DMS53 treated with DMSO at 0.1 percent for 48 hours (cell line): Measurements from ENCODE around the gene ABLIM2.

ENCODE experiments used
- DNase-seq: peaks from one replicate; lab custom pipeline; 2025; ENCODE audit not compliant: unreplicated experiment; lab: John Stamatoyannopoulos, UW

ABLIM2 gene

DNA sequence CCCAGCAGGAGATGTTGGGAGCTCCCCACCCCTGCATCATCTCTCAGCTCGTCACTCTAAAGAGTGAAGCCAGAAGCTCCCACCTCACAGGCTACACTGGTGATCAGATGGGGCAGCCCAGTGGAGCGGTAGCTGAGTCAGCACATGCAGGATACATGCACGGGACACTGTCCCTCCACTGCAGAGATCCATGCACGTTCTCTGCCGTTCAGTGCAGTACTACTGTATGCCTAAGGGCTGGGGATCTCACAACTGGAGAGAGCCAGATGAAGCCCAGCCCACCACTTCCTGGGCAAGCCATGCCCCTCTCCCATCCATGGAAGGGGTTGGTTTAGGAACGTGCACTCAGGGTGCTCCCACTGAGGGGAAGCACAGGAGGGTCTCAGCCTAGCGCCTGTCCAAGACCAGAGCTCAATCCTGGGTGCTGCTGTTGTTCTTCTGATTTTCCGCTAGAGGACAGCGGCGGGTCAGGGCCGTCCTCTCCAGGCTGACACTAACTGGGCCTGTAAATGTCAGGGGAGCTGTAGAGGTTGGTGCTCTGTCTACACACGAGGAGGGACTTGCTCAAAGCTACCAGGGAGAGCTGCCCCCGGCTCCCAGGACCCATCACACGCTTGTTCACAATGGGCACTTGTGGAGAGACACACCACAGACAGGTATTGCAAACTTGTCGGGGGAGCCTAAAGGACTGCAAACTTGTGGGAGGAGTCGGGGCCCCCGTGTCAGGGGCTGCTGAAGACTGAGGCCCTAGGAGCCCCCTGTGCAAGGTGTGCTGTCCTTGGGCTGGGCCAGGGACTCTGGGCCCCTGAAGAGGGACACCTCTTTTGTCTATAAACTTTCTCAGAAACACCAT, 18.2 kb upstream of the ABLIM2 start:
- peak; percentile 68 for DNase-seq

GRCh38 chr4:8175686-8176085, 17.1 kb upstream of the ABLIM2 start:
- DNase-seq = no peak

- DNase-seq = no peak
Measured at GRCh38 chr4:8174970-8175369, 16.4 kb upstream of the ABLIM2 start.

DNA sequence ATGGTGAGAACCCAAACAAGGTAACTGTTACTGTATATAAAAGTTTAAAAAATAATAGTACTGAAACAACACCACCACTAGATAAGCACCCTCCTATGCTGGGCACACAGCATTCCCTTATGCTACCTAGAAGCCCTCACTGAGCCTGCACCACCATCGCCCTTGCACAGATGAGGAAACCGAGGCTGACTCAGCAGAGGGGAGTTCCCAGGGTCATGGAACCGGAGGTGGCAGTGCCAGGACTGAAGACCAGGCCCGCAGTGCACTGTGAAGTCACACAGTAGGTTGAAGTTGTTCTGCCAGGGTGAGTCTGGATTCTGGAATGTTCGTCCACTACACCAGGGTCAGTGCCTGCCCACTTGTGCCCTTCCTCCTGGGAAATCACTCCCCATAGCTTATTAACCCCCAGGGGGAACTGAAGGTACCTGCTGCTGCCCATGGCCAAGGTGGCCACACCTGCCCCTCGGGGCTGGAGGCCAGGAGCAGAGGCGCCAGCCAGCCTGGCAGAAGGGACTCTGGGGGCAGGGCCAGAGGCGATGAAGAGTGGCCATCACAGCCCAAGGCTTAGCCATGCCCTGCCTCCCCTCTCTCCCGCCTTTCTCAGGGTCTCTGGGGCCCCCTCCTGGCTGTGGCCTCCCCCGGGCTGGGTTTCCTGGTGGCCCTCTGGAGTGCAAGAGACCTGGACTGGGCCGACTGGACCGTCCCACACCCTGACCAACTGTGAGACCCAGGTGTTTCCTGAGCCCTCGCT, 15.1 kb upstream of the ABLIM2 start:
- no peak for DNase-seq

DNA sequence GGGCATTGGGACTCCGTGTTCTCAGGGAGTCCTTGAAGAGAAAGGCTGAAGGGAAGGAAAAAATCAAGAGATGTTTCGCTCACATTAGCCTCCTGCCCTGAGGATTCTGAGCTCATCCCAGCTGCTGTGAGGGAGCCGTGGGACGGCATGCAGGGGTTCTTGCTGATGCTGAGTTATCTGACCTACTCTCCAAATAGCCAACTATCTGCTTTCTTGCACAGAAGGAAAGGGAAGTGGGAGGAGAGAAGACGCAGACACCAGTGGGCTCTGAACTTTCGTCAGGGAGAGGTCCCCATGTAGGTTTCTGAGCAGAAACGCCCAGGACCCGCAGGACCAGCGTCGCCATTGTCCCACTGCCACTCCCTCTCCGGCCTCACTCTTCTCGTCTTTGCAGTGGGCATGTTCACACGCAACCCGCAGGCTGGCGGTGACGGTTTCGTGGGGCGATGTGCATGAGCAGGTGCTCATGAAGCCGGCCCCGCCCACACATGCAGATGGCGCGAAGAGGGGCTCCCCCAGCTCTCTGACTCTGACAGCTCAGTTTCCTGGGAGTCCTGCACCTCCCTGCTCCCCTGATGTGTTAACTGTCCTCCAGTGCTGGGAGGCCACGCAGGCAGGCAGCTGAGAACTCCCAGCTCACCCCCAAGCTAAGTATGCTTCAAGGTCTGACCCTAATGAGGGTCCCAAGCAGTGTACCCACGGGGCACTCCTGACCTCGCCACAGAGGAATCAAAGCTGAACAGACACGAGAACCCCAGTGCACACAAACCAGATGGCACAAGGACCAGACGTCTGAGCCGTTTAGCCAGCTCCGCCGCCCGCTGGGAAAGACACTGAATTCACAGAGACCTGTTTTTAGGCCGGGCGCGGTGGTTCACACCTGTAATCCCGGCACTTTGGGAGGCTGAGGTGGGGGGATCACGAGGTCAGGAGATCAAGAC, 13.6 kb upstream of the ABLIM2 start:
- DNase-seq = no peak

DNA sequence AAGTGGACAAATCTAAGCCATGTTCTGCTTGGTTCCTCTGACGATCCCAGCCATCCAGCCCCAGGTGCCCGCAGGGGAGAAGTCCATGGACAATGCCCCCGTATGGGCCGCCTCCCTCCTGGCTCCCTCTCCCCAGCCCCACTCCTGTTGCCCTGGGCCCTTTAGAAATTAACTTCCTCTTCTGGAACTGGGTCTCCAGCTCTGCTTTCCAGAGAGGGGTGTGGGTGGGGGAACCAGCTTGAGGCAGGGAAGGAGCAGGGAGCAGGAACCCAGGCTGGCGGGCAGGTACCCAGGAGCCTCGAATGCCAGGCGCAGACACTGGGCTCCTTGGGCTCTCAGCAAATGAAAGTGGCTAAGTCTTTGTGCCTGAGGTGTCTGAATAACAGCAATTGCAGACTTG, 12.7 kb upstream of the ABLIM2 start:
- no peak for DNase-seq

- no peak for DNase-seq
Measured at GRCh38 chr4:8170341-8170740, 11.7 kb upstream of the ABLIM2 start.

DNA sequence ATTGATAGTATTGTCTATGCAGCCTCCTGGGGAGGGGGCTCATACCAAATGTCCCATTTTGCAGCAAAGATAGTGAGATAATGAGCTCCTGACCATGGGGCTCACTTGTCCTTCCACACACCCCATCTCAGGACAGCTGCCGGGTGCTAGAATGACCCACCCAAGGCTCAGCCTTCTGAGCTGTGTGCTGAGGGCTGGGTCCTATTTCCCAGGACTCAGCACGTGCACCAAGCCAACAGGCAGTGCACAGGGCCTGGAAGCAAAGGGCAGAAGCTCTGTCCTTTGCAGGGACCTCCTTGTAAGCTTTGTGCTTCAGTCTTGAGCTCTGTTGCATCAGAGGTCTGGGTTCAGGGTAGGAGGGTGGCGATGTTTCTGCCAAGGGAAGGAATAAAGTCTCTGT, 11.2 kb upstream of the ABLIM2 start:
- no peak for DNase-seq

- DNase-seq = no peak
Measured at GRCh38 chr4:8168832-8169598, 10.4 kb upstream of the ABLIM2 start.

DNA sequence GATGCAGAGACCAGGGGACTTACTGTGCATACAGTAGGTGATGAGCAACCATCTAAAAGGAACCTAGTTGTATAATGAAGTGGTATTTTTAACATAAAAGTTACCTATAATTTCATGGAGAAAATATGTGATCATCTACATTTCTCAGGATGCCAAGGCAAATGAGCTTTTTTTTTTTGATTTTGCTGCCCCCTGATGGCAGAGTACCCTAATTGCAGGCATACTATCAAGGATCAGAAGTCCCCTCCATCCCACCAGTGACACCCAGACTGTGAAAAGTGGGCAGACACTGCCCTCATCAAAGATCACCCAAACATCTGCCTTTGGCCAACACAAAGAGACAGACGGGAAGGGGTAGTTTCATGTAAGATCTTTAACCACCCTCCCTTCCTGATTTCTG, 9.6 kb upstream of the ABLIM2 start:
- DNase-seq = no peak

GRCh38 chr4:8167815-8168214, 9.2 kb upstream of the ABLIM2 start:
- DNase-seq = no peak

DNA sequence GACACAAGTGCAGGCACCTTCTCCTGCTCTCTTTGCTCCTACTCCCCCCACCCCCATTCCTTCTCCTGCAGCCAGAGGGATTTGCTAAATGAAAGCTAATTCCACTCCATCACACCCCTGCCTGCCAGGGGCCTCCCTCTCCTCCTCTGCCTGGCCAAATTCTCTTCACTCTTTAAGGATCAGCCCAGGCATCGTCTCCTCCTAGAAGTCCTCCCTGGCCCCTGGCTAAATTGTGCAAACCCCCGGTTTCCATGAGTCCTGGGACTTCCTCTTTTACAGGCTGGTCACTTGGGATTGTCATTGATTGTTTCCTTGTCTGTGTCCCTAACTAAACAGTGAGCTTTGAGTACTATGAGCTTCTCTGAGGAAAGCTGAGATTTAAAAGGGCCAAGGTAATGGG, 8.7 kb upstream of the ABLIM2 start:
- no peak for DNase-seq

DNA sequence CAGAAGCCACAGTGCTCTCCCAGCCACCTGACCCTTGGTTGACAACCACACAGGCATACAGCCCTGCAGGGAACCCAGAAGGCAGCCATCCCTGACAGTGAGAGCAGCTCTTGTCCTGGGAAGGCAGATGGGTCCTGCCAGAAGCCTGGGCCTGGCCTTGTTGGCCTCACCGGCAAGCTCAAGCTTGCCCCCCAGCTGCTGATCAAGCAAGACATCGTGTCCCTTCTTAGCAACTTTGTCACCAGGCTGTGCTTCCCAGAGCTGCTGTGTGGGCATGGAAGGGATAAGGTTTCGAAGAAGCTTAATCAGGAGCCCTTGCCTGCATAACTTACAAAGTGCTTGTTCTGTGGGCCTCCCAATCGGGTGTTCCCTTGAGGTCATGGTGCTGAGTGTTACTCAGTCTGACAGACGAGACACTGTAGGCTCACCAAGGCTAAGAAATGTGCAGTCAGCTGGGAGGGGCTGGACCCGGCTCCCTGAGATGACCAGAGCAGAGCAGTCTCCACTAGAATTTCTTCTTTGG, 6.8 kb upstream of the ABLIM2 start:
- DNase-seq = no peak

DNA sequence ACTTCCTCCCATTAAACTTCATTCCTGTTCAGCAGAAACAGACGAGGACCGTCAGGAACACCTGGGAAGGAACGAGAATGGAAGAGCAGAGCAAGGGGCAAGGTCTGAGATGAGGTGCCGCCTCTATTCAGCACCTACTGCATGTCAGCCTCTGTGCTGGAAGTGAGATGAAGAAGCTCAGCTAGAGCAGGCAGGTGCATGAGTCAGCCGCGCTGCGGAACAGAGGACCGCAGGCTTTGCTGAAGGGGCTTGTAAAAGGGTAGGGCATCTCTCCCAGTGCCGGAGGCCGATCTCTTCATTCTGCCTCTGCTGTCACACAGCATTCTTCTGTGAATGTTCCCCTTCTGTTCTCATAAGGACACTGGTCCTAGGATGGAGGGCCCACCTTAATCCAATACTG, 6.1 kb upstream of the ABLIM2 start:
- no peak for DNase-seq

- no peak for DNase-seq
Measured at GRCh38 chr4:8164194-8164565, 5.6 kb upstream of the ABLIM2 start.

GRCh38 chr4:8163436-8164193, 5.0 kb upstream of the ABLIM2 start:
- no peak for DNase-seq

GRCh38 chr4:8163026-8163425, 4.4 kb upstream of the ABLIM2 start:
- DNase-seq = no peak

GRCh38 chr4:8162625-8163024, 4.0 kb upstream of the ABLIM2 start:
- DNase-seq = no peak

DNA sequence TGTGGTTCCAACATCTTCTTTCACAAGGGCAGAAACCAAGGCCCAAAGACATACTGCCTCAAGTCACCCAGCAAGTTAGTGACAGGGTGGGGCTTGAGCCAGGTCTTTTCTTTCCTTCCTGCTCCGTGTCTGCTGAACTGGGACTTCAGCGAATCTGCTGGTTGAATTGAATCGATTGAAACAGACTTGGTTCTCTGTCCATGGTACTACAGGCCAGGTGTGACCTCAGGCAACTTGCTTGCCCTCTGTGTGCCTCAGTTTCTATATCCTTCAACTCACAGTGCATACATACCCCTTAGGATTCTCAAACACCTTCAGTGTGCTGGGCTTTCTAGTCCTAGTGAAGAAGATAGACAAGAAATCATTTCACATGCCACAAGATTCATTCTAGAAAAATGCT, 2.0 kb upstream of the ABLIM2 start:
- no peak for DNase-seq

DNA sequence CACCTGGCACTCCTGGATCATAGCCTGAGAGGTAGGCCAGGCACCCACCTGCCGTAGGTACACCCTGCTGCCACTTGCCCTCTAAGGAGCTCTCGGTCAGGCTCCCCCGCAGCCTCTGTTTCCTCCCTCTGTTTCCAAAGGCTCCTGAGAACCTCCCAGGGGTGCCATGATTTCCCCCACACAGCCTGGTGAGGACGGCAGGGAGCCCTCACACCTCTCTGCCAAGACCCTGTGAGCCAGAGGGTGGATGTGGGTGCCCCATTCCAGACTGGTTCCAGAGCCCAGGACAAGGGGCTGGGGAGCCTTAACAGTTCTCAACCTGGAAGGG, 1.6 kb upstream of the ABLIM2 start:
- no peak for DNase-seq
